T-helper 2 cell treated with Interferon-gamma antibody and Interleukin-4, amounts not matched to agents 5 μg/mL and 100 μg/mL, for 36 hours (primary cell): Measurements from ENCODE around the gene ISYNA1.
A peak's percentile ranks its signal among the peaks of the same experiment; 100 is the strongest.

Source experiments
- DNase-seq: peaks from one replicate; pipeline ENCODE4 v3.0.0; 2021; ENCODE audit warnings: low spot score
- H3K27ac Mint-ChIP-seq: one replicate; pipeline ENCODE4 v1.8.0; 2021; ENCODE audit warnings: mild to moderate bottlenecking, mixed read lengths
- H3K27me3 Mint-ChIP-seq: one replicate; pipeline ENCODE4 v1.8.0; 2021; ENCODE audit warnings: low read depth, mixed read lengths
- H3K36me3 Mint-ChIP-seq: one replicate; pipeline ENCODE4 v1.8.0; 2021; ENCODE audit warnings: low read depth, mixed read lengths
- H3K4me1 Mint-ChIP-seq: one replicate; pipeline ENCODE4 v1.8.0; 2021; ENCODE audit warnings: low read depth, mixed read lengths
- H3K4me3 Mint-ChIP-seq: one replicate; pipeline ENCODE4 v1.8.0; 2022; ENCODE audit warnings: mild to moderate bottlenecking, moderate library complexity, mixed read lengths
- H3K9me3 Mint-ChIP-seq: one replicate; pipeline ENCODE4 v1.8.0; 2021; ENCODE audit warnings: mixed read lengths

ISYNA1 gene

GRCh38 chr19:18474366-18474887 lies 36.5 kb upstream of the ISYNA1 start:
- H3K4me1 Mint-ChIP-seq: peaks cover 31% of the 10 kb centered on the region
- H3K27ac Mint-ChIP-seq: peak overlapping the region; percentile 20
- H3K4me3 Mint-ChIP-seq: no peak overlapping the region
- H3K9me3 Mint-ChIP-seq: no peaks in the 10 kb centered on the region
- no peaks in the 10 kb centered on the region for H3K27me3 Mint-ChIP-seq
- H3K36me3 Mint-ChIP-seq: peaks cover 6% of the 10 kb centered on the region
- DNase-seq: no peak

GRCh38 chr19:18473706-18474087 lies 35.8 kb upstream of the ISYNA1 start:
- H3K36me3 Mint-ChIP-seq: peaks cover 8% of the 10 kb centered on the region
- H3K4me3 Mint-ChIP-seq: no peak overlapping the region
- peak overlapping the region; percentile 45 for H3K27ac Mint-ChIP-seq

GRCh38 chr19:18473003-18473705 lies 35.2 kb upstream of the ISYNA1 start:
- Mint-ChIP-seq H3K9me3 (no peaks in the 10 kb centered on the region), H3K36me3 (peaks cover 8% of the 10 kb centered on the region), H3K27ac (peak overlapping the region; percentile 45), H3K4me3 (no peak overlapping the region), H3K4me1 (peaks cover 22% of the 10 kb centered on the region), H3K27me3 (no peaks in the 10 kb centered on the region)
- DNase-seq: no peak

More at GRCh38 chr19:18473706-18474087, 35.8 kb upstream of the ISYNA1 start:
- DNase-seq: no peak
- Mint-ChIP-seq H3K27me3 (no peaks in the 10 kb centered on the region), H3K9me3 (no peaks in the 10 kb centered on the region), H3K4me1 (peaks cover 23% of the 10 kb centered on the region)

DNA sequence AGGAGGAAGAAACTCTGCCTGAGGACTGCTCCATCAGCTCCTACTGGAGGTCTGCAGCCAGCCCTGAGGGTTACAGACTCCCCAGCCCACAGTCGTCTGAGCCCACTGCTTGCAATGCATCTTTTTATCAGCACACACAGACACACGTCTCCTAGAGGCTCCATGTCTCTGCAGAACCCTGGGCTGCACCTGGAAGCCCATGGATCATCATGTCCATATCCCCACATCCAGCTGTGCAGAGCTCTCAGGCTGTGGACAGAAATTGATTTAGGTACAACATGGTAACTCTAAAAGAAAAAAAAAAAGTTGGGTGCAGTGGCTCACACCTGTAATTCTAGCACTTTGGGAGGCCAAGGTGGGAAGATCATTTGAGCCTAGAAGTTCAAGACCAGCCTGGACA lies 32.9 kb upstream of the ISYNA1 start:
- Mint-ChIP-seq H3K4me3 (no peak overlapping the region), H3K27me3 (no peaks in the 10 kb centered on the region), H3K36me3 (peaks cover 8% of the 10 kb centered on the region), H3K9me3 (no peaks in the 10 kb centered on the region), H3K4me1 (peaks cover 13% of the 10 kb centered on the region), H3K27ac (no peak overlapping the region)
- no peak for DNase-seq

DNA sequence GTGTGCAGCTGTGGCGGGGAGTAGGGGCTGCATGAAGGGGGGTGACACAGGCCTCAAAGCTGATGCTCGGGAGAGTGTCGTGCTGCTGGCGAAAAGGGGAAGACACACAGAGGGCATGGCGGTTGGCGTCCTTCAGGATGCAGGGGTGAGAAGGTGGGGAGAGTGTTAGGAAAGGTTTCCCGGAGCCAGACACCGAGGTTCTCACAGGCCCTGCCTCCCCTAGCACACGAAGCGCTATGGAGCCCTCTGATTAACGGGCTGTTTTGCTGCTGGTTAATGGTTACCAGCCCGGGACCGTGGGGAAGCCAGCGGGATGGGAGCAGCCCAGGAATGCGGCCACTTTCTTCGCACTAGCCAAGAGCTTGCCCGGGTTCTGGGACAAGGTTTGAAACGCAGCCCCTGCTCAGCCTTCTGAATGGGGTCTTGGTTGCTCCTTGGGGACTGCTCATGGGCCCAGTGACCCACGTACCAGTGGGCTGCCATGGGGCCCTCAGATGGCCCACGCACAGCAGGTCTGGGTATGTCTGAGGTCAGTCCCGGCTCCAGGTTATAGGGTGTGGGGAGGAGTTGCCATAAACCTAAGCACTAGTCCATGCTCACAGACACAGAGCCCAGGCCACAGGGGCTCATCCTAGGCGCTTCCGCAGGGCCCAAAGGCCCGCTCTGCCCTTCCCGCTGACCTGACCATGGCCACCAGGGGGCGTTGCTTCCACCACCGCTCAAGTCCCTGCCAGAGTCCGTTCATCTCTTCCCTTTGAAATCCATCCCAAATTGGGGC lies 31.3 kb upstream of the ISYNA1 start:
- Mint-ChIP-seq H3K36me3 (peaks cover 10% of the 10 kb centered on the region), H3K9me3 (no peaks in the 10 kb centered on the region), H3K27me3 (no peaks in the 10 kb centered on the region), H3K4me1 (peaks cover 12% of the 10 kb centered on the region), H3K27ac (no peak overlapping the region), H3K4me3 (no peak overlapping the region)
- DNase-seq: peak; percentile 47

DNA sequence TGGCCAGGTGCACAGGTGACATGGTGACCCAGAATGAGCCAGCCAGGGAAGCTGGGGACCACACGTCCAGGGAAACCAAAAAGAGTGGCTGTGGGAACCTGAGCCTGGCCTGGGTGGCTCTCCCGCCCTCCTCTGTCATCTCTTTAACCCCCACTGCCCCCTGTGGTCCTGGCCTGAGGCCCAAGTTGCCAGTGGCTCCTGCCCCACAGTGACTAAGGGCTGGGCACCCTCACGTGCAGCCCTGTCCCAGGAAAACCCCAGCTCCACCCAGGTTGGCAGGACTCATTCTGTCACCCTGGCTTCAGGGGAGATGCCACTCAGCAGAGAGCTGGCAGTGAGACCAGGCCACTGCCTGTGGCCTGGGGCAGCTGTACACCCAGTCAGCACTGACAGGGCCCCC lies 30.6 kb upstream of the ISYNA1 start:
- no peak for DNase-seq
- H3K27ac Mint-ChIP-seq: no peak overlapping the region
- H3K4me1 Mint-ChIP-seq: peaks cover 13% of the 10 kb centered on the region
- no peak overlapping the region for H3K4me3 Mint-ChIP-seq
- H3K36me3 Mint-ChIP-seq: peaks cover 10% of the 10 kb centered on the region
- H3K27me3 Mint-ChIP-seq: no peaks in the 10 kb centered on the region
- H3K9me3 Mint-ChIP-seq: no peaks in the 10 kb centered on the region

DNA sequence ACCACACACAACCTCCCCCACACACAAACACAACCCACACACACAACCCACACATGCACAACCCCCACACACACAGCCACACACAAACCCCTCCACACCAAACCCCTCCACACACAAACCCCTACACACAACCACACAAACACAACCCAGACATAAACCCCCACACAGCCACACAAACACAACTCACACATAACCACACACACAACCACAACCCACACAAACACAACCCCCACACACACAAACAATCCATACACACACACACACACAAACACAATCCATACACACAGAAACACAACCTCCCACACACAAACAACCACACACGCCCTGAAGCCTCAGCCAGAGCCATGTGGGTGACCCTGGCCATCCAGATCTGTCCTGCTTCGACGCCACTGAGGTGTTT lies 30.0 kb upstream of the ISYNA1 start:
- peaks cover 12% of the 10 kb centered on the region for H3K36me3 Mint-ChIP-seq

GRCh38 chr19:18466354-18466753 lies 28.4 kb upstream of the ISYNA1 start:
- Mint-ChIP-seq H3K27me3 (no peaks in the 10 kb centered on the region), H3K9me3 (no peaks in the 10 kb centered on the region), H3K27ac (no peak overlapping the region), H3K4me3 (no peak overlapping the region), H3K36me3 (peaks cover 18% of the 10 kb centered on the region), H3K4me1 (peaks cover 13% of the 10 kb centered on the region)
- DNase-seq: no peak

More for the DNA sequence above, 30.0 kb upstream of the ISYNA1 start:
- Mint-ChIP-seq H3K4me1 (peaks cover 13% of the 10 kb centered on the region), H3K9me3 (no peaks in the 10 kb centered on the region), H3K4me3 (no peak overlapping the region), H3K27ac (peak overlapping the region; percentile 9), H3K27me3 (no peaks in the 10 kb centered on the region)
- no peak for DNase-seq

GRCh38 chr19:18465964-18466339 lies 28.0 kb upstream of the ISYNA1 start:
- Mint-ChIP-seq H3K36me3 (peaks cover 19% of the 10 kb centered on the region), H3K27ac (no peak overlapping the region), H3K4me1 (peaks cover 13% of the 10 kb centered on the region), H3K4me3 (no peak overlapping the region), H3K9me3 (no peaks in the 10 kb centered on the region), H3K27me3 (no peaks in the 10 kb centered on the region)
- no peak for DNase-seq

DNA sequence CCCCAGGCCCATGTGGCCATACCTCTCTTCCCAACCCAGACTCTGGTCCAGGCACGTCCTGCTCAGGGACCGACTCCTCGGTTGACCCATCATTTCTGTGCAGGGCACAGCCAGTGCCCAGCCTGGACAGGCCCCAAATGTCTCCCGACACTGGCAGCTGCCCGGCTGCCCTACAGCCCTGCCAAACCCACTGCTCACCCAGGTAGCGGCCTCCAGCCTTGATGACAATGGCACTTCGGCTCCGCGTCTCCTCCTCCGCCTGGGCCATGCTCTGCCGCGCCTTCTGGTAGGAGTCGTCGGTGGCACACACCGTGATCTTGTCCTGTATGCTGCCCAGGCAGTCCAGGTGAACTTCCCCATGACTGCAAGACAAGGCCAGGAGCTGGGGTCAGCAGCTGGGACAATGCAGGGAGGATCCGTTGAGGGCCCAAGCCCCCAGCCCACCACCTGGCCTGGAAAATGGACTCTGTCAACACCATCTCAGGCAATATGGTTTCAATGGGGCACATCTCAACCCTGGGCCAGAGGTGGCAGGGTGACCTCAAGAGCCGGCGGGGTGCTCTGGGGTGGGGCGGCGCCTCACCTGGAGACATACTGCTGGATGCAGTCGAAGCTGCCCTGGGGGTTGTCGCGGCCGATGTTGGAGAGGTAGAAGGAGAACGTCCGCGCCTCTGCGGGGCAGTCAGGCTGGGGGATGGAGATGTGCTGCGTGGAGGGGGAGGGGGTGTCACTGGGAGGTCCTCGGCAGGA lies 27.5 kb upstream of the ISYNA1 start:
- Mint-ChIP-seq H3K9me3 (no peaks in the 10 kb centered on the region), H3K4me1 (peaks cover 13% of the 10 kb centered on the region), H3K27me3 (no peaks in the 10 kb centered on the region), H3K4me3 (no peak overlapping the region), H3K27ac (peak overlapping the region; percentile 8), H3K36me3 (peaks cover 21% of the 10 kb centered on the region)
- DNase-seq: no peak

DNA sequence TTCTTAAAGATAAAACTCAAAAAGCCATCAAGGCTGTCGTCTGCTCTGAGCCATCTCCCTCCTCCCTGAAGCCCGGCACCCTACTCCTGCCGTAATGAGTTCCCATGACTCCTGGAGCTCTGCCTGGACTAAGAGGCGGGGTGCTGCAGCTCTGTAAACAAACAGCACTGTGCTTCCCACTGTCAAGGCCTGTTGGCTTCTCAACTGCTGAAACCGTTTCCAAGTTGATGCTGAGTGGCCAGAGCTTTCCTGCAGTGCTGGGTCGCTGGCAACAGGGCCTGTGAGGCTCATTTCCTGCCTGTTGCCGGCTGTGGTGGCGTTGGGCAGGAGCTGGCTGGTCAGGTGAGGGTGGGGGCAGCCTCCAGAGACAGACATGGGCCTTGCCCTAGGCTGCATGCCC lies 26.7 kb upstream of the ISYNA1 start:
- Mint-ChIP-seq H3K4me1 (peaks cover 11% of the 10 kb centered on the region), H3K9me3 (no peaks in the 10 kb centered on the region), H3K36me3 (peaks cover 21% of the 10 kb centered on the region), H3K27me3 (no peaks in the 10 kb centered on the region), H3K27ac (peak overlapping the region; percentile 57), H3K4me3 (no peak overlapping the region)
- DNase-seq: no peak

DNA sequence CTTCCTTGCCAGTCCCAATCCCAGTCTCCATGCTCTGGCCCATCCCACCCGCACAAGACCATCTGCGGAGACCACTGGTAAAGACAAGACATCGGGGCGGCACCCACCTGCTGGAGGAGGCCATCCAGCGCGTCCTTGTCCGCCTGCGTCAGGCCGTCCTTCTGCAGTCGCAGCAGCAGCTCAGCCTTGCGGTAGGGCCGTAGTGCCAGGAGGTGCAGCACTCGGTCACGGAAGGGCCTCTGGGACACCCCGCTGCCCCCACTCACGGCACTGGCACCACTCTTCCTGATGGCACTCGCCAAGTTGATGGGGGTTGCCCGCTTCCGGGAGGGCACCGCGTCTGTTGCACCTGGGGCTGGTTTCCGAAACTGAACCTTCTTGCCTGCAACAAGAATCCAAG lies 23.5 kb upstream of the ISYNA1 start:
- peaks cover 6% of the 10 kb centered on the region for H3K4me1 Mint-ChIP-seq
- no peaks in the 10 kb centered on the region for H3K27me3 Mint-ChIP-seq
- peaks cover 19% of the 10 kb centered on the region for H3K36me3 Mint-ChIP-seq
- no peak for DNase-seq
- no peaks in the 10 kb centered on the region for H3K9me3 Mint-ChIP-seq
- H3K4me3 Mint-ChIP-seq: no peak overlapping the region
- H3K27ac Mint-ChIP-seq: no peak overlapping the region

DNA sequence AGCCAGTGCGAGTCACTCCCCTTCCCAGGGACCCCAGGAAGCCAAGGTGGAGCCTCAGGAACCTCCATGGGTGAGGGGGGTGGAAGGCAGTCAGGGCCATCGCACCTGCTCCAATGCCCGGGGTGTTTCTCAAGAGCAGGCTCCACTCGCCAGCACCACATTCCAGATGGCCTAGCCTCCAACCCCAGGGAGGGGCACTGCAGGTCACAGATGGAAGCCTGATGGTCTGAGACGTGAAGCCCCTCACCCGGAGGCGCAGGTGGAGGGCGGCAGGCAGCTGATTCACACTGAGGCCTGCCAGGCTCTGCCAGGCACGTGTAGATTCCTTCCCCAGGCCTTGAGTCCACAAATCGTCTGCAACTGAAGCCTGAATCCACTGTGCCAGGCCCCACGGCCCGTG lies 23.0 kb upstream of the ISYNA1 start:
- H3K27ac Mint-ChIP-seq: no peak overlapping the region
- no peaks in the 10 kb centered on the region for H3K27me3 Mint-ChIP-seq
- no peak for DNase-seq
- H3K4me3 Mint-ChIP-seq: no peak overlapping the region
- peaks cover 6% of the 10 kb centered on the region for H3K4me1 Mint-ChIP-seq
- peaks cover 24% of the 10 kb centered on the region for H3K36me3 Mint-ChIP-seq
- H3K9me3 Mint-ChIP-seq: no peaks in the 10 kb centered on the region
